Activated CD8-positive, alpha-beta T cell treated with anti-CD3 and anti-CD28 coated beads for 36 hours (primary cell): ENCODE data around the gene SRCIN1. TPM values are rescaled to one million over a fixed set of nuclear protein-coding genes. Genes with fewer than 3 reads are reported as not detected.

ENCODE experiments used
- ATAC-seq: fragments of 200-7000 bp; cut with Tn5 transposase; one replicate; pipeline ENCODE4 v1.10.0; 2021; ENCODE audit warnings: mild to moderate bottlenecking, moderate library complexity
- CTCF ChIA-PET: fragments of 350-600 bp; sonication (Branson Sonifier 250); formaldehyde crosslinking; loops from one replicate; lab custom pipeline; 2021; ENCODE audit warnings: antibody characterized with exemption; lab: Charles Lee
- POLR2A ChIA-PET: fragments of 350-600 bp; sonication (Branson Sonifier 250); formaldehyde crosslinking; loops from one replicate; lab custom pipeline; 2021; ENCODE audit warnings: antibody characterized with exemption; lab: Charles Lee
- DNase-seq: peaks from one replicate; pipeline ENCODE4 v3.0.0-alpha.2; 2020
- H3K27ac Mint-ChIP-seq: one replicate; pipeline ENCODE4 v1.8.0; 2021; ENCODE audit warnings: mild to moderate bottlenecking, mixed read lengths
- H3K27me3 Mint-ChIP-seq: one replicate; pipeline ENCODE4 v1.8.0; 2021; ENCODE audit warnings: mixed read lengths
- H3K36me3 Mint-ChIP-seq: one replicate; pipeline ENCODE4 v1.8.0; 2021; ENCODE audit warnings: low read depth, mixed read lengths
- H3K4me1 Mint-ChIP-seq: one replicate; pipeline ENCODE4 v1.8.0; 2021; ENCODE audit warnings: low read depth, mixed read lengths
- H3K4me3 Mint-ChIP-seq: one replicate; pipeline ENCODE4 v1.8.0; 2021; ENCODE audit warnings: mild to moderate bottlenecking, moderate library complexity, mixed read lengths
- H3K9me3 Mint-ChIP-seq: one replicate; pipeline ENCODE4 v1.8.0; 2021; ENCODE audit warnings: mixed read lengths
- CTCF ChIP-seq: fragments of 200-600 bp; IDR thresholded peaks from one replicate; pipeline ENCODE4 v1.8.0; 2022; ENCODE audit warnings: antibody characterized with exemption, mild to moderate bottlenecking
- intact Hi-C: fragments of 100-400 bp; cut with micrococcal nuclease; formaldehyde crosslinking; loops from one replicate; pipeline ENCODE4 v1.10.0; 2022
- total RNA-seq, 2 experiments: library from RNA; stranded (reverse); gene quantifications; one replicate each; pipeline ENCODE4 v1.2.3, GENCODE V29; 2021

Gene SRCIN1
- total RNA-seq, 2 experiments from 2014 or later, result 0.74 to 1.1 TPM

- H3K27ac Mint-ChIP-seq, result no peak overlapping the region
- H3K9me3 Mint-ChIP-seq, result no peaks in the 10 kb centered on the region
- H3K4me1 Mint-ChIP-seq, result peaks cover 9% of the 10 kb centered on the region
- H3K4me3 Mint-ChIP-seq, result peak overlapping the region; percentile 67
- H3K36me3 Mint-ChIP-seq, result no peaks in the 10 kb centered on the region
- intact Hi-C loops, result no loop called here
- CTCF ChIA-PET, result interaction anchor here (0.7 to 2.8 kb wide), 12 partner anchors 9 to 125 kb away, joined by 3 to 24 read pairs (median 6); no protein-coding TSS in a partner anchor
- DNase-seq (no peak), ATAC-seq (no peak)
- peaks cover 55% of the 10 kb centered on the region for H3K27me3 Mint-ChIP-seq
- TF ChIP-seq CTCF, result peak; percentile 68
- POLR2A ChIA-PET, result interaction anchor here (0.6 kb wide), 1 partner anchor 63 kb away, joined by 3 read pairs; no protein-coding TSS in a partner anchor
These were observed 1.2 kb upstream of the SRCIN1 start for GRCh38 chr17:38606646-38607611.

GRCh38 chr17:38605411-38605840, 326 bp downstream of the SRCIN1 start:
- DNase-seq, result no peak
- no peak for TF ChIP-seq CTCF
- CTCF ChIA-PET, result interaction anchor here (0.8 to 4.6 kb wide), 10 partner anchors 9 to 170 kb away, joined by 3 to 26 read pairs (median 4); no protein-coding TSS in a partner anchor
- POLR2A ChIA-PET, result no interaction called here
- Mint-ChIP-seq H3K27ac (no peak overlapping the region), H3K4me1 (peaks cover 15% of the 10 kb centered on the region), H3K4me3 (peak overlapping the region; percentile 36), H3K27me3 (peaks cover 60% of the 10 kb centered on the region), H3K9me3 (no peaks in the 10 kb centered on the region), H3K36me3 (no peaks in the 10 kb centered on the region)
- intact Hi-C loops, result no loop called here
- no peak for ATAC-seq

GRCh38 chr17:38604479-38605403, 1.0 kb downstream of the SRCIN1 start:
- ATAC-seq, result peak; percentile 45
- H3K4me3 Mint-ChIP-seq, result peak overlapping the region; percentile 36
- no peaks in the 10 kb centered on the region for H3K9me3 Mint-ChIP-seq
- TF ChIP-seq CTCF, result no peak
- no peak overlapping the region for H3K27ac Mint-ChIP-seq
- H3K27me3 Mint-ChIP-seq, result peaks cover 64% of the 10 kb centered on the region
- H3K36me3 Mint-ChIP-seq, result no peaks in the 10 kb centered on the region
- POLR2A ChIA-PET, result no interaction called here
- CTCF ChIA-PET, result interaction anchor here (0.8 to 4.6 kb wide), 12 partner anchors 8 to 170 kb away, joined by 3 to 26 read pairs (median 4); no protein-coding TSS in a partner anchor
- intact Hi-C loops, result no loop called here
- peak; percentile 58 for DNase-seq
- peaks cover 15% of the 10 kb centered on the region for H3K4me1 Mint-ChIP-seq

- DNase-seq (no peak), ATAC-seq (no peak)
- intact Hi-C loops, result no loop called here
- H3K36me3 Mint-ChIP-seq, result no peaks in the 10 kb centered on the region
- H3K27me3 Mint-ChIP-seq, result peaks cover 61% of the 10 kb centered on the region
- ChIA-PET POLR2A (no interaction called here), CTCF (interaction anchor here (1.1 to 4.6 kb wide), 5 partner anchors 11 to 64 kb away, joined by 3 to 26 read pairs (median 5); no protein-coding TSS in a partner anchor)
- peaks cover 15% of the 10 kb centered on the region for H3K4me1 Mint-ChIP-seq
- TF ChIP-seq CTCF, result no peak
- H3K27ac Mint-ChIP-seq, result no peak overlapping the region
- no peaks in the 10 kb centered on the region for H3K9me3 Mint-ChIP-seq
- peak overlapping the region; percentile 18 for H3K4me3 Mint-ChIP-seq
These were observed 1.8 kb downstream of the SRCIN1 start for GRCh38 chr17:38603786-38604478.
